Left lung (tissue), 10 donors: Measurements from ENCODE around the gene KATNAL2. TPM values are rescaled to one million over a fixed set of nuclear protein-coding genes. Genes with fewer than 3 reads are reported as not detected.

ENCODE experiments used
- ATAC-seq: fragments of 200-7000 bp; cut with Tn5 transposase; one replicate; pipeline ENCODE4 v1.9.1; 2020; ENCODE audit warnings: moderate library complexity
- DNase-seq, 4 donors: peaks; one replicate each; pipeline ENCODE4 v3.0.0-alpha.2; 2013 to 2020
- H3K27ac ChIP-seq, 2 donors: fragments of 200-600 bp; sonication (generic) in 1 of 2; one replicate each; pipeline versions ENCODE4 v1.5.0 to v1.8.0; 2020 to 2021
- H3K27me3 ChIP-seq, 2 donors: fragments of 200-600 bp; sonication (generic) in 1 of 2; one replicate each; pipeline versions ENCODE4 v1.5.0 to v1.8.0; 2020 to 2021
- H3K36me3 ChIP-seq, 2 donors: fragments of 200-600 bp; sonication (generic) in 1 of 2; one replicate each; pipeline versions ENCODE4 v1.5.0 to v1.8.0; 2020 to 2021
- H3K4me1 ChIP-seq, 2 donors: fragments of 200-600 bp; one replicate each; pipeline ENCODE4 v1.8.0; 2021
- H3K4me3 ChIP-seq, 2 donors: fragments of 200-600 bp; sonication (generic) in 1 of 2; one replicate each; pipeline versions ENCODE4 v1.5.0 to v1.8.0; 2020 to 2021; ENCODE audit warnings: mild to moderate bottlenecking in 1 of 2
- H3K9me3 ChIP-seq, 2 donors: fragments of 200-600 bp; sonication (generic) in 1 of 2; one replicate each; pipeline versions ENCODE4 v1.5.0 to v1.8.0; 2020 to 2021
- CTCF ChIP-seq, 2 donors: fragments of 200-600 bp; sonication (generic) in 1 of 2; IDR thresholded peaks; one replicate each; pipeline versions ENCODE4 v1.5.0 to v1.8.0; 2021; ENCODE audit warnings: antibody characterized with exemption in 2 of 2
- intact Hi-C, 2 donors: fragments of 100-400 bp; cut with DNase I; formaldehyde crosslinking; loops; one replicate each; pipeline versions ENCODE4 v1.11.2 to v1.14.2; 2022
- polyA plus RNA-seq, 6 donors: library from polyadenylated mRNA; unstranded; fragments of 120-200 nt; gene quantifications; one replicate each; pipeline ENCODE4 v1.2.1, GENCODE V29; 2013; ENCODE audit not compliant: insufficient read length in 6 of 6
- total RNA-seq, 2 donors: library from RNA; stranded (reverse); fragmentation: NEBNext Ultra II Directional; extraction: Animal tissue kit (Norgen Biotek cat#: 25700); gene quantifications; one replicate each; pipeline ENCODE4 v1.2.1, GENCODE V29; 2021
- donor health status: DM: no; HTN: yes; CAD: no.
- donor health status: DM: no; HTN: no; CAD: no.

Gene KATNAL2
- total and polyA plus RNA-seq, 8 donors, result 2.4 to 8.8 (median 6.9) TPM

GRCh38 chr18:47036298-47036874 is 119.0 kb downstream of the KATNAL2 start:
- H3K27ac ChIP-seq, result no peak overlapping the region
- no peaks in the 10 kb centered on the region for H3K4me1 ChIP-seq
- no peak overlapping the region for H3K4me3 ChIP-seq
- peak in 1 of 2 donors; percentile 30 for TF ChIP-seq CTCF (IDR thresholded peaks at IDR 0.05)
- no peaks in the 10 kb centered on the region for H3K27me3 ChIP-seq
- H3K9me3 ChIP-seq, result peaks cover 0 to 13% of the 10 kb centered on the region in 2 donors
- intact Hi-C loops, result no loop called here
- no peaks in the 10 kb centered on the region for H3K36me3 ChIP-seq
- ATAC-seq (peak; percentile 52), DNase-seq (no peak)

GRCh38 chr18:47036927-47037578 is 119.7 kb downstream of the KATNAL2 start:
- TF ChIP-seq CTCF (IDR thresholded peaks at IDR 0.05), result no peak
- ATAC-seq, result no peak
- Histone ChIP-seq H3K4me1 (no peaks in the 10 kb centered on the region), H3K36me3 (no peaks in the 10 kb centered on the region), H3K4me3 (no peak overlapping the region), H3K27me3 (no peaks in the 10 kb centered on the region), H3K9me3 (peaks cover 0 to 13% of the 10 kb centered on the region in 2 donors), H3K27ac (no peak overlapping the region)
- no peak for DNase-seq
- intact Hi-C loops, result no loop called here

GRCh38 chr18:47040982-47041381 is 123.6 kb downstream of the KATNAL2 start:
- no peaks in the 10 kb centered on the region for H3K9me3 ChIP-seq
- ATAC-seq, result no peak
- no peak overlapping the region for H3K4me3 ChIP-seq
- H3K27ac ChIP-seq, result no peak overlapping the region
- no peaks in the 10 kb centered on the region for H3K27me3 ChIP-seq
- no peaks in the 10 kb centered on the region for H3K36me3 ChIP-seq
- DNase-seq, result no peak
- no peak for TF ChIP-seq CTCF (IDR thresholded peaks at IDR 0.05)
- no peaks in the 10 kb centered on the region for H3K4me1 ChIP-seq
- intact Hi-C loops, result no loop called here

GRCh38 chr18:47050468-47050867 is 133.1 kb downstream of the KATNAL2 start:
- Histone ChIP-seq H3K36me3 (no peaks in the 10 kb centered on the region), H3K4me1 (no peaks in the 10 kb centered on the region), H3K27ac (no peak overlapping the region), H3K9me3 (no peaks in the 10 kb centered on the region), H3K4me3 (no peak overlapping the region), H3K27me3 (no peaks in the 10 kb centered on the region)
- DNase-seq (peak in 2 of 4 donors; percentile 13 to 33), ATAC-seq (peak; percentile 53)
- intact Hi-C loops, result no loop called here
- TF ChIP-seq CTCF (IDR thresholded peaks at IDR 0.05), result peak; percentile 64

GRCh38 chr18:47054369-47054768 is 137.0 kb downstream of the KATNAL2 start:
- Histone ChIP-seq H3K27ac (no peak overlapping the region), H3K27me3 (no peaks in the 10 kb centered on the region), H3K9me3 (no peaks in the 10 kb centered on the region), H3K4me1 (no peaks in the 10 kb centered on the region), H3K4me3 (no peak overlapping the region), H3K36me3 (no peaks in the 10 kb centered on the region)
- TF ChIP-seq CTCF (IDR thresholded peaks at IDR 0.05), result no peak
- intact Hi-C loops, result no loop called here
- DNase-seq (no peak), ATAC-seq (no peak)
